SK-N-SH treated with all-trans-retinoic acid at 6 μM for 48 hours (cell line): Measurements from ENCODE around the gene SETD1A.

Source experiments
- ATAC-seq: fragments of 200-7000 bp; cut with Tn5 transposase; 3 replicates; pipeline ENCODE4 v1.9.1; 2020; ENCODE audit warnings: mild to moderate bottlenecking, moderate library complexity
- ARNTL ChIP-seq: fragments of 450-650 bp; formaldehyde crosslinking; IDR thresholded peaks from 2 replicates; pipeline ENCODE4 v1.5.0; 2020; ENCODE audit warnings: low read depth, mild to moderate bottlenecking, moderate library complexity, borderline replicate concordance
- BACH2 ChIP-seq: fragments of 250-450 bp; sonication (Bioruptor Pico); IDR thresholded peaks from 2 replicates; pipeline ENCODE4 v1.9.0; 2021; ENCODE audit warnings: mild to moderate bottlenecking, borderline replicate concordance
- CSDC2 ChIP-seq: fragments of 250-450 bp; sonication (Bioruptor Pico); IDR thresholded peaks from 2 replicates; pipeline ENCODE4 v1.5.0; 2020; ENCODE audit warnings: mild to moderate bottlenecking, moderate library complexity
- ESRRG ChIP-seq: fragments of 250-450 bp; sonication (Bioruptor Pico); IDR thresholded peaks from 2 replicates; pipeline ENCODE4 v1.6.1; 2021; ENCODE audit warnings: mild to moderate bottlenecking
- GLIS3 ChIP-seq: fragments of 250-450 bp; sonication (Bioruptor Pico); IDR thresholded peaks from 2 replicates; pipeline ENCODE4 v1.5.0; 2020; ENCODE audit warnings: mild to moderate bottlenecking, moderate library complexity
- ISL1 ChIP-seq: fragments of 250-450 bp; sonication (Bioruptor Pico); IDR thresholded peaks from 2 replicates; pipeline ENCODE4 v2.1.2; 2022; ENCODE audit warnings: mild to moderate bottlenecking, moderate library complexity
- OSR1 ChIP-seq: fragments of 250-450 bp; sonication (Bioruptor Pico); IDR thresholded peaks from 2 replicates; pipeline ENCODE4 v1.8.0; 2022; ENCODE audit warnings: moderate library complexity, mild to moderate bottlenecking, inconsistent platforms
- RARB ChIP-seq: fragments of 250-450 bp; sonication (Bioruptor Pico); IDR thresholded peaks from 2 replicates; pipeline ENCODE4 v1.8.0; 2021; ENCODE audit warnings: mild to moderate bottlenecking, moderate library complexity
- SNAI2 ChIP-seq: fragments of 250-450 bp; sonication (Bioruptor Pico); IDR thresholded peaks from 2 replicates; pipeline ENCODE4 v1.5.0; 2020; ENCODE audit warnings: mild to moderate bottlenecking, moderate library complexity
- TCF4 ChIP-seq: fragments of 250-450 bp; sonication (Bioruptor Pico); IDR thresholded peaks from 2 replicates; pipeline ENCODE4 v1.8.0; 2021; ENCODE audit warnings: mild to moderate bottlenecking, moderate library complexity, borderline replicate concordance
- TOX ChIP-seq: fragments of 250-450 bp; sonication (Bioruptor Pico); IDR thresholded peaks from 2 replicates; pipeline ENCODE4 v1.8.0; 2021; ENCODE audit warnings: mild to moderate bottlenecking, moderate library complexity, borderline replicate concordance
- ZC3H10 ChIP-seq: fragments of 250-450 bp; sonication (Bioruptor Pico); IDR thresholded peaks from 2 replicates; pipeline ENCODE4 v1.5.1; 2021; ENCODE audit warnings: mild to moderate bottlenecking, moderate library complexity
- ZFP3 ChIP-seq: fragments of 250-450 bp; sonication (Bioruptor Pico); IDR thresholded peaks from 2 replicates; pipeline ENCODE4 v1.5.0; 2020; ENCODE audit warnings: mild to moderate bottlenecking, moderate library complexity
- ZFP30 ChIP-seq: fragments of 450-650 bp; formaldehyde crosslinking; IDR thresholded peaks from 2 replicates; pipeline ENCODE4 v1.5.0; 2022; ENCODE audit warnings: mild to moderate bottlenecking, moderate library complexity
- ZNF565 ChIP-seq: fragments of 450-650 bp; formaldehyde crosslinking; conservative IDR thresholded peaks from 2 replicates; pipeline ENCODE4 v1.5.0; 2020; ENCODE audit warnings: low read depth, mild to moderate bottlenecking, moderate library complexity
- ZNF70 ChIP-seq: fragments of 450-650 bp; formaldehyde crosslinking; IDR thresholded peaks from 2 replicates; pipeline ENCODE4 v1.5.0; 2020; ENCODE audit warnings: mild to moderate bottlenecking, moderate library complexity
- ZNF8 ChIP-seq: fragments of 450-650 bp; formaldehyde crosslinking; IDR thresholded peaks from 2 replicates; pipeline ENCODE4 v1.5.0; 2020; ENCODE audit warnings: mild to moderate bottlenecking, moderate library complexity
- TF ChIP-seq, protein P1 (sequence below): fragments of 250-450 bp; sonication (Bioruptor Pico); IDR thresholded peaks from 2 replicates; pipeline ENCODE4 v1.8.0; 2021; ENCODE audit warnings: low read depth, mild to moderate bottlenecking, moderate library complexity, borderline replicate concordance
- TF ChIP-seq, protein P2 (sequence below): fragments of 250-450 bp; sonication (Bioruptor Pico); IDR thresholded peaks from 2 replicates; pipeline ENCODE4 v1.5.0; 2020; ENCODE audit warnings: mild to moderate bottlenecking, moderate library complexity
- TF ChIP-seq, protein P3 (sequence below): fragments of 250-450 bp; sonication (Bioruptor Pico); IDR thresholded peaks from 2 replicates; pipeline ENCODE4 v1.8.0; 2020; ENCODE audit warnings: mild to moderate bottlenecking, moderate library complexity, borderline replicate concordance
- TF ChIP-seq, protein P4 (sequence below): fragments of 250-450 bp; sonication (Bioruptor Pico); IDR thresholded peaks from 2 replicates; pipeline ENCODE4 v1.5.1; 2021; ENCODE audit warnings: mild to moderate bottlenecking, moderate library complexity
- TF ChIP-seq, protein P5 (sequence below): fragments of 250-450 bp; sonication (Bioruptor Pico); IDR thresholded peaks from 2 replicates; pipeline ENCODE4 v1.5.1; 2020; ENCODE audit warnings: low read depth, mild to moderate bottlenecking, moderate library complexity

Gene SETD1A

DNA sequence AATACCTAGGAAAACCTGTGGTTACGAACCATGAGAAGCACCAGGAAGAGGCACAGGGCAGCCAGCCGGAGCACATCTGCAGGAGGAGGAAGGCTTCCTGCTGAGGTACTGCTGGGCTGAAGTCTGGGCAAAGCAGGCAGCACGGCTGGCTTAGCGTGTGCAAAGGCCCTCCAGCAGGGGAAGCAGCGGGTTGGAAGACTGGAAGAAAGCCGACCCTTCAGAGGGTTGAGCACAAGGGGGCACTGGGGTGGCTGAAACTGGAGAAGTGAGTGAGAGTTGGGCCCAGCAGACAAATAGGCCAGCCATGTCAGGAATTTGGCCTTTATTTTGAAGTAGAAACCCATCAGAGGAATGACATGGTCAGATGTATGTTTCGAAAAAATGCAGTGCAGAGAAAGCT is 15.3 kb downstream of the SETD1A start:
- peak; percentile 35; the same call in 2 of the 3 replicates for ATAC-seq
- TF ChIP-seq ARNTL (CRISPR knock-in tag) = no peak
- TF ChIP-seq ESRRG = no peak
- TF ChIP-seq OSR1 (CRISPR knock-in tag) = no peak
- no peak for TF ChIP-seq SNAI2 (CRISPR knock-in tag)
- no peak for TF ChIP-seq BACH2 (CRISPR knock-in tag)
- TF ChIP-seq, protein P1, sequence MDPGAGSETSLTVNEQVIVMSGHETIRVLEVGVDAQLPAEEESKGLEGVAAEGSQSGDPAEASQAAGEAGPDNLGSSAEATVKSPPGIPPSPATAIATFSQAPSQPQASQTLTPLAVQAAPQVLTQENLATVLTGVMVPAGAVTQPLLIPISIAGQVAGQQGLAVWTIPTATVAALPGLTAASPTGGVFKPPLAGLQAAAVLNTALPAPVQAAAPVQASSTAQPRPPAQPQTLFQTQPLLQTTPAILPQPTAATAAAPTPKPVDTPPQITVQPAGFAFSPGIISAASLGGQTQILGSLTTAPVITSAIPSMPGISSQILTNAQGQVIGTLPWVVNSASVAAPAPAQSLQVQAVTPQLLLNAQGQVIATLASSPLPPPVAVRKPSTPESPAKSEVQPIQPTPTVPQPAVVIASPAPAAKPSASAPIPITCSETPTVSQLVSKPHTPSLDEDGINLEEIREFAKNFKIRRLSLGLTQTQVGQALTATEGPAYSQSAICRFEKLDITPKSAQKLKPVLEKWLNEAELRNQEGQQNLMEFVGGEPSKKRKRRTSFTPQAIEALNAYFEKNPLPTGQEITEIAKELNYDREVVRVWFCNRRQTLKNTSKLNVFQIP (CRISPR knock-in tag) = no peak
- TF ChIP-seq, protein P2, sequence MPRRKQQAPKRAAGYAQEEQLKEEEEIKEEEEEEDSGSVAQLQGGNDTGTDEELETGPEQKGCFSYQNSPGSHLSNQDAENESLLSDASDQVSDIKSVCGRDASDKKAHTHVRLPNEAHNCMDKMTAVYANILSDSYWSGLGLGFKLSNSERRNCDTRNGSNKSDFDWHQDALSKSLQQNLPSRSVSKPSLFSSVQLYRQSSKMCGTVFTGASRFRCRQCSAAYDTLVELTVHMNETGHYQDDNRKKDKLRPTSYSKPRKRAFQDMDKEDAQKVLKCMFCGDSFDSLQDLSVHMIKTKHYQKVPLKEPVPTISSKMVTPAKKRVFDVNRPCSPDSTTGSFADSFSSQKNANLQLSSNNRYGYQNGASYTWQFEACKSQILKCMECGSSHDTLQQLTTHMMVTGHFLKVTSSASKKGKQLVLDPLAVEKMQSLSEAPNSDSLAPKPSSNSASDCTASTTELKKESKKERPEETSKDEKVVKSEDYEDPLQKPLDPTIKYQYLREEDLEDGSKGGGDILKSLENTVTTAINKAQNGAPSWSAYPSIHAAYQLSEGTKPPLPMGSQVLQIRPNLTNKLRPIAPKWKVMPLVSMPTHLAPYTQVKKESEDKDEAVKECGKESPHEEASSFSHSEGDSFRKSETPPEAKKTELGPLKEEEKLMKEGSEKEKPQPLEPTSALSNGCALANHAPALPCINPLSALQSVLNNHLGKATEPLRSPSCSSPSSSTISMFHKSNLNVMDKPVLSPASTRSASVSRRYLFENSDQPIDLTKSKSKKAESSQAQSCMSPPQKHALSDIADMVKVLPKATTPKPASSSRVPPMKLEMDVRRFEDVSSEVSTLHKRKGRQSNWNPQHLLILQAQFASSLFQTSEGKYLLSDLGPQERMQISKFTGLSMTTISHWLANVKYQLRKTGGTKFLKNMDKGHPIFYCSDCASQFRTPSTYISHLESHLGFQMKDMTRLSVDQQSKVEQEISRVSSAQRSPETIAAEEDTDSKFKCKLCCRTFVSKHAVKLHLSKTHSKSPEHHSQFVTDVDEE (CRISPR knock-in tag) = no peak
- no peak for TF ChIP-seq ZNF565
- no peak for TF ChIP-seq ZNF70 (CRISPR knock-in tag)
- no peak for TF ChIP-seq ZNF8 (CRISPR knock-in tag)
- TF ChIP-seq TCF4 = no peak
- TF ChIP-seq, protein P3, sequence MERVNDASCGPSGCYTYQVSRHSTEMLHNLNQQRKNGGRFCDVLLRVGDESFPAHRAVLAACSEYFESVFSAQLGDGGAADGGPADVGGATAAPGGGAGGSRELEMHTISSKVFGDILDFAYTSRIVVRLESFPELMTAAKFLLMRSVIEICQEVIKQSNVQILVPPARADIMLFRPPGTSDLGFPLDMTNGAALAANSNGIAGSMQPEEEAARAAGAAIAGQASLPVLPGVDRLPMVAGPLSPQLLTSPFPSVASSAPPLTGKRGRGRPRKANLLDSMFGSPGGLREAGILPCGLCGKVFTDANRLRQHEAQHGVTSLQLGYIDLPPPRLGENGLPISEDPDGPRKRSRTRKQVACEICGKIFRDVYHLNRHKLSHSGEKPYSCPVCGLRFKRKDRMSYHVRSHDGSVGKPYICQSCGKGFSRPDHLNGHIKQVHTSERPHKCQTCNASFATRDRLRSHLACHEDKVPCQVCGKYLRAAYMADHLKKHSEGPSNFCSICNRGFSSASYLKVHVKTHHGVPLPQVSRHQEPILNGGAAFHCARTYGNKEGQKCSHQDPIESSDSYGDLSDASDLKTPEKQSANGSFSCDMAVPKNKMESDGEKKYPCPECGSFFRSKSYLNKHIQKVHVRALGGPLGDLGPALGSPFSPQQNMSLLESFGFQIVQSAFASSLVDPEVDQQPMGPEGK (CRISPR knock-in tag) = no peak
- TF ChIP-seq, protein P4, sequence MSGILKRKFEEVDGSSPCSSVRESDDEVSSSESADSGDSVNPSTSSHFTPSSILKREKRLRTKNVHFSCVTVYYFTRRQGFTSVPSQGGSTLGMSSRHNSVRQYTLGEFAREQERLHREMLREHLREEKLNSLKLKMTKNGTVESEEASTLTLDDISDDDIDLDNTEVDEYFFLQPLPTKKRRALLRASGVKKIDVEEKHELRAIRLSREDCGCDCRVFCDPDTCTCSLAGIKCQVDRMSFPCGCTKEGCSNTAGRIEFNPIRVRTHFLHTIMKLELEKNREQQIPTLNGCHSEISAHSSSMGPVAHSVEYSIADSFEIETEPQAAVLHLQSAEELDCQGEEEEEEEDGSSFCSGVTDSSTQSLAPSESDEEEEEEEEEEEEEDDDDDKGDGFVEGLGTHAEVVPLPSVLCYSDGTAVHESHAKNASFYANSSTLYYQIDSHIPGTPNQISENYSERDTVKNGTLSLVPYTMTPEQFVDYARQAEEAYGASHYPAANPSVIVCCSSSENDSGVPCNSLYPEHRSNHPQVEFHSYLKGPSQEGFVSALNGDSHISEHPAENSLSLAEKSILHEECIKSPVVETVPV (CRISPR knock-in tag) = no peak
- TF ChIP-seq, protein P5, sequence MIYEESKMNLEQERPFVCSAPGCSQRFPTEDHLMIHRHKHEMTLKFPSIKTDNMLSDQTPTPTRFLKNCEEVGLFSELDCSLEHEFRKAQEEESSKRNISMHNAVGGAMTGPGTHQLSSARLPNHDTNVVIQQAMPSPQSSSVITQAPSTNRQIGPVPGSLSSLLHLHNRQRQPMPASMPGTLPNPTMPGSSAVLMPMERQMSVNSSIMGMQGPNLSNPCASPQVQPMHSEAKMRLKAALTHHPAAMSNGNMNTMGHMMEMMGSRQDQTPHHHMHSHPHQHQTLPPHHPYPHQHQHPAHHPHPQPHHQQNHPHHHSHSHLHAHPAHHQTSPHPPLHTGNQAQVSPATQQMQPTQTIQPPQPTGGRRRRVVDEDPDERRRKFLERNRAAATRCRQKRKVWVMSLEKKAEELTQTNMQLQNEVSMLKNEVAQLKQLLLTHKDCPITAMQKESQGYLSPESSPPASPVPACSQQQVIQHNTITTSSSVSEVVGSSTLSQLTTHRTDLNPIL (CRISPR knock-in tag) = no peak
- TF ChIP-seq RARB (CRISPR knock-in tag) = no peak
- no peak for TF ChIP-seq ZC3H10 (CRISPR knock-in tag)
- no peak for TF ChIP-seq GLIS3 (CRISPR knock-in tag)
- TF ChIP-seq TOX = no peak

DNA sequence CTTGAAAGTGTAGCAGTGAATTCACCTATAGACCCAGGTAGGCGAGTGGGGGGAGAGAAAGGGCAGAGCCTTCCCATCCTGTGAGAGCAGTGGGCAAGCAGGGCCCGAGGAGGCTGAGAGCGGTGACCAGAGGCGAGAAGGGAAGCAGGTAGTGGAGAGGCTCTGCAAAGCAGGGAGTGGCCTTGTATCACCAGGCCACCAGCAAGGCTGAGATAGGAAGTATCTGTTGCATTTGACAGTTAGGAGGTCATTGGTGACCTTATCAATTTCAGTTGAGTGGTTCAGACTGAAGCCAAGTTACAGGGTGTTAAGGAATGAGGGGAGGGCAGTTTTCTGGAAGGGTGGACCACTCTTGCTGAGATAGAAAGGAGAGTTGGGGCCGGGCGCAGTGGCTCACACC is 16.8 kb downstream of the SETD1A start:
- no peak for TF ChIP-seq ARNTL (CRISPR knock-in tag)
- no peak for TF ChIP-seq ZFP3 (CRISPR knock-in tag)
- no peak for TF ChIP-seq ZFP30
- no peak for TF ChIP-seq ZNF70 (CRISPR knock-in tag)
- no peak for TF ChIP-seq CSDC2 (CRISPR knock-in tag)
- ATAC-seq = no peak

DNA sequence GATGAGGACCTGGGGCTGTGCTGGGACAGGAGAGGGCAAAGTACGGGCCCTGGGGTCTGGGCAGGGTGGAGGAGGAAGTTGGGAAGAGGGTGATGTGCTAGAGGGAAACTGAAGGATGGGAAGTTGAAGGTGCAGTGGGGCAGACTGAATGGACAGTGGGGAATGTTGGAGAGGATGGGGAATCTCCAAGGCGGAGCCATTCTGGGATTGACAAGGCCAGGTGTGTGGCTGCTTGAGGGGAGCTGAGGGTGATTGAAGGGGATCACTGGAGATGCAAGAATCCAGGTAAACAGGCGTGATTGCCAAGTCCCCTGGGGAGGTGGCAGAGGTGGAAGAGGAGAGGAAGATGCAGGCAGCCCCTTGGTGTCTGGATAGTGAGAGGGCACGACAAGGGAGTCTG is 18.9 kb downstream of the SETD1A start:
- no peak for ATAC-seq
- TF ChIP-seq, protein P3 (CRISPR knock-in tag) = no peak
- no peak for TF ChIP-seq ISL1
- no peak for TF ChIP-seq TOX
- TF ChIP-seq ZNF565 = no peak
- TF ChIP-seq, protein P4 (CRISPR knock-in tag) = no peak
- TF ChIP-seq OSR1 (CRISPR knock-in tag) = no peak
- TF ChIP-seq ARNTL (CRISPR knock-in tag) = no peak
- TF ChIP-seq ZNF8 (CRISPR knock-in tag) = no peak
- TF ChIP-seq, all 23 proteins: peak for 0
